Measurements from ENCODE around the gene OCIAD1. TPM values are rescaled to one million over a fixed set of nuclear protein-coding genes. Genes with fewer than 3 reads are reported as not detected.

The OCIAD1 gene
- total RNA-seq, 1 donor from 2014 or later = 54.4 TPM

Other genes starting within 250 kb of the OCIAD1 start
- 56.2 and 76.2 TPM in 2 replicates for gene FRYL, start 50.8 kb upstream of the OCIAD1 start, total RNA-seq
- 87.3 and 88.9 TPM in 2 replicates for gene OCIAD2, start 75.7 kb downstream of the OCIAD1 start, total RNA-seq
- not detected in 2 replicates for gene CWH43, start 155.2 kb downstream of the OCIAD1 start, total RNA-seq

All from lung microvascular endothelial cell (primary cell).